GM10266 (cell line): ENCODE data around the gene BBS1.
"Not testable (repeated sequence)": the region's sequence is repeated elsewhere in the genome, so short reads cannot be mapped to it uniquely, and the experiment has no call there.

Source experiments
- DNase-seq: peaks from one replicate; pipeline ENCODE4 v3.0.0; 2012; ENCODE audit errors: extremely low spot score
- CTCF ChIP-seq: IDR thresholded peaks from 2 replicates; pipeline ENCODE4 v1.5.1; 2012; ENCODE audit warnings: mild to moderate bottlenecking, low read depth; ENCODE audit not compliant: control insufficient read depth, insufficient read depth; ENCODE audit errors: missing control alignments

The BBS1 gene

DNA sequence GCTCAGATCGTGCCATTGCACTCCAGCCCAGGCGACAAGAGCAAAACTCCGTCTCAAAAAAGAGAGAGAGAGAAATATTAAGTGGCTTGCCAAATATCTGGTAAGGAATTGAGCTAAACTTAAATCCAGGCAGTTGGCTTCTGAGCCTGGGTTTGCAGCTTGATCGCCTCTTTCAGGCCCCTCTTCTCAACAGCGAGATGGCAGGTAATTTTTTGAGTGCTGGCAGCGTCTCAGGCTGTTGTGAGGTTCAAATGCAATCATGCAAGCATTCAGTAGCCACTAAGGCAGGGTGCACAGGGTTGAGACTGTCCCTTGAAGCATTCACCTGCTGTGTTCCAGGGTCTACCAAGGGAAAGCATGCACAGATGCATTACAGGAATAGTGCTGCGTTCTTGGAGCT, 58.6 kb downstream of the BBS1 start:
- TF ChIP-seq CTCF, result no peak
- no peak for DNase-seq

DNA sequence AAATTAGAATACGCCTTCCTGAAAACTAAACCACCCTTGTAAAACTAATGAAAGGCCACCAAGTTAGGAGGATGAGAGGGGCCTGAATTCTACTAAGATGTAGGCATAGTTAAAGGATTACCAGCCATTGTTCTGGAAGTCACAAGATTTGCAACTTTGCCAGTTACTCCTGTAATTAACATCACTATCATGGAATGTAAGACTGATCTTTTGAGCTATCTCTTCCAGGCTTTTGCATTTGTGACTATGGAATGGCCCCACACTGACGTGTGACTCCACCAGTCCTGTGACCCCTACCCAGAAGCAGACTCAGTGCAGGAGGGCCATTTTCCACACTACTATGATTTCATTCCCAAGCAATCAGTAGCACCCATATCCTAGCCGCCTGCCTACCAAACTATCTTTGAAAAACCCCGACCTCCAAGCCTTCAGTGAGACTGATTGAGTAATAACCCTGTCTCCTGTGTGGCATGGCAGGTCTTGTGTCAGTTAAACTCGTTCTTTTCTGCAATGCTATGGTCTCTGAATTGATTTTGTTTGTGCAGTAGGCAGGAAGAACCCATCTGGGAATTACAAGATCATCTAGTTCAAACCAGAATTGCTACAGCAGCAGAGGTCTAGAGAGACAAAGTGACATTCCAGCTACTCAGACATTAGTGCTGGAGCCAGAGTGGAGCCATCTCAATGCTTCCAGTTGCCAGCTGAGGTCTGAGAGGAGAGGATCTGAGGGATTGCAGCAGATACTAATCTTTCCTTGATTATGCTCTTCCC, 59.8 kb downstream of the BBS1 start:
- TF ChIP-seq CTCF, result no peak
- no peak for DNase-seq

DNA sequence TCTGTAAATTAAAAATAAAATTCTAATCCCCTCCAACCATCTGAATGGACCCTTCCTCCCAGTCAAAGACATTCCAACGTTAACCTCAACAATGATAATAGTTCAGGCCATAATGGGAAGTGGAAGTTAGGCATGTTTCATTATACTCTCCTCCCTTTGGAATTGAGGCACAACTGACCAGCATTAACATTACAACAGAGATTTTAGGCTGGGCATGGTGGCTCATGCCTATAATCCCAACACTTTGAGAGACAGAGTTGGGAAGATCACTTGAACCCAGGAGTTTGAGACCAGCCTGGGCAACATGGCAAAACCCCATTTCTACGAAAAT, 60.4 kb downstream of the BBS1 start:
- DNase-seq, result no peak
- no peak for TF ChIP-seq CTCF

GRCh38 chr11:66579017-66579606, 68.7 kb downstream of the BBS1 start:
- DNase-seq, result peak; percentile 86

GRCh38 chr11:66580803-66581202, 70.4 kb downstream of the BBS1 start:
- TF ChIP-seq CTCF, result no peak
- peak; percentile 21 for DNase-seq

More at GRCh38 chr11:66579017-66579606, 68.7 kb downstream of the BBS1 start:
- TF ChIP-seq CTCF, result peak; percentile 87

DNA sequence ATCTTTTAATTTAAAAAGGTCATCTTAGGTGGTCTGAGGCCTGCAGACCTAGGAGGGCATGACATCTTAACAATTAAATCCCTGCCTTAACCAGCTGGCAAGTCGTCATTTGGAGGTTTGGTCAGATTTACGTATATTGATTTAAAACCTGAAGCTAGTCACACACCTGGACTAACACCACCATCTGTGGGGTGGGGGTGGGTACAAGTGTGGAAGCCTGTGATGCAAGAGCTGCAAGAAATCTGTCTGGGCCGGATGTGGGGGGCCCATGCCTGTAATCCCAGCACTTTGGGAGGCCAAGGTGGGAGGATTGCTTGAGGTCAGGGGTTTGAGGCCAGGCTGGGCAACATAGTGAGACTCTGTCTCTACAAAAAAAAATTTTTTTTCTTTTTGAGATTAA, 70.8 kb downstream of the BBS1 start:
- no peak for TF ChIP-seq CTCF
- DNase-seq, result no peak

GRCh38 chr11:66582565-66583147, 72.2 kb downstream of the BBS1 start:
- DNase-seq, result not testable (repeated sequence)
